Right renal pelvis (tissue), 4 donors: ENCODE measurements around the gene PRDM11. TPM values are rescaled to one million over a fixed set of nuclear protein-coding genes. Genes with fewer than 3 reads are reported as not detected.
A peak's percentile ranks its signal among the peaks of the same experiment; 100 is the strongest.

Experiments
- DNase-seq, 4 donors: peaks; one replicate each; pipeline ENCODE4 v3.0.0-alpha.2; 2013; ENCODE audit warnings: low read depth in 4 of 4, low spot score in 3 of 4, missing footprints in 1 of 4
- polyA plus RNA-seq, 4 donors: library from polyadenylated mRNA; unstranded; fragments of 120-200 nt; gene quantifications; one replicate each; pipeline ENCODE4 v1.2.1, GENCODE V29; 2013; ENCODE audit not compliant: insufficient read length in 4 of 4

PRDM11 gene
- polyA plus RNA-seq, 4 donors = 20.3 to 21.8 (median 21.4) TPM

DNA sequence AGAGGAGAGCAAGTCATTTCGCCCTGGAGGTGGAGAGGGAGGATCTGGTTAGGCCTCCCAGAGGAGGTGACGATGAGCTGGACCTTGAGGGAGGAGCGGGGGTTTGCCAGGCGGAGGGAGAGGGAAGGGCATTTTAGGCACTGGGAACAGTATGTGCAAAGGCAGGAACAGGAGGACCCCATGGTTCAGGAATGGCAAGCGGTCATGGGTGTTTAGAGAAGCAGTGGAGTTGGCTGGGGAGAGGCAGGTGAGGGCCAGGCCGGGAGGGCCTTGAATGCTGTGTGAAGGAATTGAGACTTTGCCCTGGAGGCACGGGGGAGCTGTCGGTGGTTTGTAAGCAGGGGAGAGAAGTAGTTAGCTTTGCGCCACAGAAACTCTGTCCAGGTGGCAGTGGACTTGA is 10.3 kb downstream of the PRDM11 start:
- DNase-seq = no peak

DNA sequence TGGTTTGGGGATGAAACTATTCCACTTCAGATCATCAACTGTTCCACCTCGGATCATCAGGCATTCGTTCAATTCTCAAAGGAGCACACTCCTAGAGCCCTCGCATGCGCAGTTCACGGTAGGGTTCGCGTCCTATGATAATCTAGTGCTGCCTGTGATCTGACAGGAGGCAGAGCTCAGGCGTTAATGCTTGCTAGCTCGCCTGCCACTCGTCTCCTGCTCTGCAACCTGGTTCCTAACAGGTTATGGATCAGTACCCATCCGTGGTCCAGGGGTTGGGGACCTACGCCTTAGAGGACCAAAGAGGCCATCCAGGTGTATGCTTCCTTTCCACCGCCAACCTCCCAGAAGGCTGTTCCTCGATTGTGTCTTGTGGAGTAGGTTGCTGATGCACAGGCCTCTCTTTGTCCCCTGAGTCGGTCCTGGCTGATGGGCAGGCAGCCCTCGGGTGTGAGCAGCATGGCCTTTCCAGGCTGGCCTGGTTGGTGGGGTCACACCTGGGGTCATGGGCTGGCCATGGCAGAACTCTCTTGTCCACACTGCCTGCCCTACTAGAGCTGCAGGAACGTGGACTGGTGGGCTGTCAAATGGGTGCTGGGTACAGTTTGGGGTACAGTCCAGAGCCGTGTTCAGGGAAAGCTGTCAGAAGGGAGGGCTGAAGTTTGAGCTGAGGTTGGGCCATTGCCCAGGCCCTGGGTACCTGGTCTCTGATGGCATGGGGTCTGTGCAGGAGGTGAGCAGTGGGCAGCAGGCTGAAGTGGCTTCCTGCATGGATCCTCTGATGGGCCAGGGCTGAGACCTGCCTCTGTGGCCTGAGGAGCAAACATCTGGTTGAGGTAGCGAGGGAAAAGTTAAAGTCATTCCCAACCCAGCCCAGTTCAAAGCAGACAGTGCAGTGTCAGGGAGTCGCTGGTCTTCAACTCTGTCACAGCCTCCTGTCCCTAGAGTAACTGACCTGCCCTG is 11.1 kb downstream of the PRDM11 start:
- no peak for DNase-seq

GRCh38 chr11:45158210-45158731 is 11.8 kb downstream of the PRDM11 start:
- DNase-seq = peak in 1 of 4 donors; percentile 52

GRCh38 chr11:45158891-45159605 is 12.6 kb downstream of the PRDM11 start:
- no peak for DNase-seq

DNA sequence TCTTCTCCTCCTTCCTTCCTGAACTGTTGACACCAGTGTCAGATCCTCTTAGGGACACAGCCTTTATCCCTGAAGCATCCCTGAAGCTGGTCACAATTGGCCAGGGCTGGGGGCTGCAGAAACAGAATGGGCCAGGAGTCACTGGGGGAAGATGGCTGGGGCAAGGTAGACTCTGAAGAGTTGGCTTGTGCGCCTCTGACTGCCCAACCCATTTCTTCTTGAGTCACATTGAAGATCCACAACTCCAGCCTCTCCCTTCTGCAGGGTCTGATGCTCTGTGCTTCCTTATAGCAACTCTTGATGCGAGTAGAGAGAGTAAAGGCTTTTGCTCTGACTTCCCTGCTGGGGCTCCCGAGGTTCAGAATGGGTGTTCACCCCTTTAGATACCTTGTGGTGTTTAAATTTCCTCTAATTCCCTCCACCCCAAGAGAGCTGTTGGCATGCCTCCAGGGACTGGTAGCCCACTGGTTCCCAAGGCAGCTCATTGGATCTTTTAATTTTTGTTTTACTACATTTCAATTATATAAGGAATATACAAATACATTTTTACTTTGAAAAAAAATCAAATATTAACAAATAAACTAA is 13.4 kb downstream of the PRDM11 start:
- DNase-seq = no peak

GRCh38 chr11:45161252-45162063 is 15.0 kb downstream of the PRDM11 start:
- no peak for DNase-seq

- DNase-seq = no peak
Measured at GRCh38 chr11:45162064-45162375, 15.6 kb downstream of the PRDM11 start.

DNA sequence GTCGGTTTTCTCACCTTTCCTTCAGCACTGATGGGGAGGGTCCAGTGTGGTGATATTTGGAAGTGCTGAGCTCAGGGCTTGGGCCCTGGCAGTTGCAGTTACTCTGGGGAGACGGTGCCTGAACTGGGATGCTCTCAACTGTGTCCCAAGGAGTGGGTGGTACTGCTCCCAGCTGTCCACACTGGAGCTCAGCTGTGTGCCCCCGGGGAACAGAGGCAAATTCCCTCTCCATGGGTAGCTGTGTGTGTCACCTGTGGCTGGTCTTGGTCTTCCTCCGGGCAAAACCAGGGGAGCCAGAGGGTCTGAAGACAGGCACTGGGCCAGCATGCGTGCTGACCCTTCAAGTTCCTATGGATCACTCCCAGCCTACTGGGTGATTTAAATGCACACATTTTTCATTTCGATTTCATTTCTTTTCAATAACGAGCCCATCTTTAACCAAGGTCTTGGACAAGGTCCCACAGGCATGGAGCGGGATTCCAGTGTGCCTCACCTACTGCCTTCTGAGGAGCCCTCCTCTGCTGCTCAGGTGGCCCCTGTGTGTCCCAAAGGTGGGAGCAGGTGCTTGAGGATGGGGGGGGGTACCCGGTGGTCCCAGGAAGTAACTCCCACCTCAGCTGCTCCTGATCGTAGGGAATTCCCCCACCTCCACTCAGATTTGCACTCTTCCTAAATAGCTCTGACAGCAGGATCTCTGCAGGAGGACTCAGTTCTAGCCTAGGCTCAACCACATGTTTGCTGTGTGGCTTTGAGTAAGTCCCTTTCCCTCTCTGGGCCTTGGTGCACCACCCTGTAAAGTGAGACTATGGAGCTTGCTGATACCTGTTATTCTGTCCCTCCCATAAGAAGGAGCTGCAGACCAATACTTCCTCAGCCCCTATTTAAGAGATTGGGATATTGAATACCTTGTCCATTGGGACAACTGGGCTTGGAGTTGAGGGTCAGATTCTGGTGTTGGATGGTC is 16.8 kb downstream of the PRDM11 start:
- no peak for DNase-seq

GRCh38 chr11:45163956-45164575 is 17.6 kb downstream of the PRDM11 start:
- DNase-seq = no peak

- DNase-seq = no peak
Measured at GRCh38 chr11:45165386-45165785, 18.9 kb downstream of the PRDM11 start.

DNA sequence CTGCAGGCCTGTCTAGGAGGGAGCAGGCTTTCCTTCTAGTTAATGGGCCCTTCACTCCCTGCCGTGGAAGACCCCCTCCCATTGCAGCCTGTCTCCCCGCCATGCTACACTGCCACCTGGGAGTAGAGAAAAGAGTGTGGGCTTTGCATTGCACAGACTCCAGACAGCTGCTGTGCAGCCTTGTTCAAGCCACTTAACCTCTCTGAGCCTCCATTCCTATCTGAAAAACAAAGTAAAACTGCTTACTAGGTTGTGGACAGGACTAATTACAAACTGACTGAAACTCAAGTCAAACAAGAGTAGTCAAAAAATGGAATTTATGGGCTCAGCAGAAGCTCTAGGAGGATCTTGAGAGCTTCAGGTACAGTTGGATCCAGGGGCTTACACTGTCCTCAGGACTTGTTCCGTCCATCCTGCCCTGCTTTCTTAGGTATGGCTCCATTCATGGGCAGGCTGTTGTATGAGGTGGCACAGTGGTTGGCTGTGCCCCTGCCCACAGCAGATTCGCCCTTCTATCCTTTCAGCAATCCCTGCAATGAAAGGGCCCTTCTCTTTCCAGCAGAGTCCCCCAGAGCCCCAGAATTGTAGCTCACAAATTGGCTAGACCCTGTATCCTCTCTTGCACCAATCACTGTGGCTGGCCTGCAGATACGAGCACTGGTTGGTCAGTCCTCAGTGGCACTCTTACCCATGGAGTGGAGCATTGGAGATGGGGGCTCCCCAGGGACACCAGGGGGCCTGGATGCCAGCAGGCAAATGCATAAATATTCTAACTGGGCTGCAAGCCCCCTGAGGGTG is 19.6 kb downstream of the PRDM11 start:
- DNase-seq = no peak

- no peak for DNase-seq
Measured at GRCh38 chr11:45166604-45166897, 20.1 kb downstream of the PRDM11 start.

DNA sequence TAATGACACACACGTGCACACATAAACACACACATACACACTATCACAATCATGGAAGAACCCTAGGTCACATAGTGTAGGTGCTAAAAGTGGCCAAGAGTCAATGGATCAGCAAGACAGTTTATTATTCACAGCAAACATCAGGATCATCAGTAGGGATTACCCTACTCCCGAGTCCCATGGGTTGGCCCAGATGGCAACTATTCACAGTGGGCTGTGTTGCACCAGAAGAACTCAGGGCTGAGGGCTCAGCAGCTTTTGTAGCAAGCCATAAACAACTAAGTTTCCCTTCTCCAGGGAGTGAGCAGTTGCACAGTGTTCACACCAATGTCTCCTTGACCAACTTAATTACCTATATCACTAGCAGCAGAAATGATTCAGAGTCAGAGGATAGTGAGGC is 20.8 kb downstream of the PRDM11 start:
- DNase-seq = no peak

DNA sequence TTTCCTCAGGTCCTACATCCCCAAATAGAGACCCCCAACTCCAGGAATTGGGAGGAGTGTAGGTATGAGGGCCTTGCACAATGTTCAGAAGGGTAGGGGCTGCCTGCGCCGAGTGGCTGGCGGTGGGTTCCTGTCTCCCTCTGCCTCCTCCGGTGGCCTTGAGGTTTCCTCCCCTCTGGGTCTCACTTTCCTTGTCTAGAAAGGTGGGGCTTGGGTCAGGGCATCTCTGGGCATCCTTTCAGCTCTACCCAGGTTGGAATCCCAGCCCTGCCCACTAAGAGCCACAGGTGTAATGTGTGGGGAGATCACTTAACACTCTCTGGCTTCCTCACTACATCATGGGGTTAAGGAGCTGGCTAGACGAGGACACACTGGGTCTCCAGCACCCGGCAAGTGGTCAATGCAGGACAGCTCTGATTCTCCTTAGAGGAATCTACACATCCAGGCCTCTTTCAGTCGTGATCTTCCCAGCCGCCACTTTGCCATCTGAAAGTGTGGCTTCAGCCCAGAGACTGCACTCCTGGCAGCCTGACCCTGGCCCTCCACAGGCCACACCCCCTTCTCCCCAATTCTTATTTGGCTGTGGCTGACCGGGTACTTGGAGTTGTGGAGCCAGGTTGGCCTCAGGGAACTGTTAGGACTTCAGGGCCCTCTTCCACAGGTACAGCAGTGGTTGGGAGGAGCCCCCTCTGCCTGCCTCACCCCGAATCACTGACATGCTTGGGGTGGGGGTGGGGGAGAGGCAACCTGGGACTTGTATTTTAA is 22.1 kb downstream of the PRDM11 start:
- no peak for DNase-seq

DNA sequence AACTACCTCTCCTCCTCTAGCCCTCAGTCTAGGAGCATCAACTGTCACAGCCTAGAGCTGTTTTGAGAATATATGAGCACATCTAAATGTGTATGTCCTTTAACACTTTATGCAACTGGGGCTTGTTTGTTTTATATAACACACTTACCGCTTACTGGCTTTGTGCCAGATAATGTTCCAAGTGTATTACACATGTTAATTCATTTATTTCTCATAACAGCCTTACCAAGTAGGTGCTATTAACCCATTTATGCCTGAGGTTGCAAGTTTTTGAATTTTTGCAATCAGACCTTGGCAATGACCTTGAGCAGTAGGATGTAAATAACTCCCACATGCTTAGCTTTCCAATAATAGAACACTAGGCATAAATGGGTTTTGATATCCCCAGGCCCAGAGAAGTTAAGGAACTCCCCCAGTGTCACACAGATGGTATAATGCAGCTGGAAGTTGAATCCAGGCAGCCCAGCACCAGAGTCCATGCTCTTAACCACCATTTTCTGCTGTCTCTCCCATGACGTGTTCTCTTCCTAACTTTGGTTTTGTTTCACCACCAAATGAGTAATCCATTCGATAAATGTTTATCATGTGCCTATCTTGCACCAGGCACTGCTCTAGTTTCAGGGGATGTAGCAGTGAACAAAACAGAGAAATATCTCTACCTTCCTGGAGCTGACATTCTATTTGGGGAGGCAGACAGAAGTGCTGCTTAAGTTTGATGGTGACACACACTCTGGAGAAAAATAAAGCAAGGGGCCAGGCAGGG is 23.1 kb downstream of the PRDM11 start:
- no peak for DNase-seq

DNA sequence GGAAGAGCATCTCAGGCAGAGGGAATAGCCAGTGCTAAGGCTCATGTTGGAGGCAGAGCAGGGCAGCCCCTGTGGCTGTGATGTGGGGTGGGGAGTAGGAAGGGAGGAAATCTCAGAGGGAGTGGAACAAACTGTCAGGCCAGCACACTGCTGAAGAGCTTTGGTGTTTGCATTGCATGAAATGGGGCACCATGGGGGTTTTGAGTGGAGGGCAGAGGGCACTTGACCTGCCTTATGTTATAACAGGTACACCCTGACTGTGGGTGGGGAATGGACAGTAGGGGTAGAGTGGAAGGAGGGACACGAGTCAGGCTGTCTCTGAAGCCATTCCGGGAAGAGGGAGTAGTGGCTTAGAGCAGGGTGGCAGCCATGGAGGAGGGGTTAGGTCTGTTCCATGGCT is 24.0 kb downstream of the PRDM11 start:
- DNase-seq = no peak

DNA sequence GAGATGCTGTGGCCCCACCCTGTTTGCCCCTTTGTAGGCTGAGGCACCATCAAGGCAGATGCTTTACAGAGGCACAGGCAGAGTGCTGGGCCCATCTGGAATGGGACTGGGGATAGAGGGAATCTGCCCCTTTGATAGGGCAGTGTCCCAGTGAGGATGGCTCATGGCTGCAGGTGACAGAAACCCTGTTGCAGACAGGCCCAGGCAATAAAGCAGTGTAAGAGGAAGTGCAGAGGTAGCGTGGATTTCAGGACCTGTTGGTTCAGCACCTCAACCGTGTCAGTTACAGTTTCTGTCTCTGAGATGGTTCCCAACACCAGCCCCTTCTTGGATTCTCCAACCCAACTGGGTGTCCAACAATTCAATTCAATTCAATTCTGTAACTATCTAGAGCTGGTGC is 25.1 kb downstream of the PRDM11 start:
- no peak for DNase-seq
